DLD1 (cell line): ENCODE measurements around the gene TPX2.

Source experiments
- in situ Hi-C: cut with HindIII; loops from 2 replicates; pipeline ENCODE4 v1.10.0; 2017; ENCODE audit warnings: low sequenced_read_pairs

The TPX2 gene

GRCh38 chr20:31738729-31739549 is at the start of gene TPX2:
TPX2 (plus strand) TSS chr20:31739290; CDS start chr20:31757477, 18,187 bp downstream.
- in situ Hi-C loops: no loop called here

- in situ Hi-C loops: no loop called here
Measured at GRCh38 chr20:31690124-31690666, 48.9 kb upstream of the TPX2 start.

- in situ Hi-C loops: no loop called here
Measured at GRCh38 chr20:31691646-31692275, 47.3 kb upstream of the TPX2 start.

- in situ Hi-C loops: no loop called here
Measured at GRCh38 chr20:31693402-31693801, 45.7 kb upstream of the TPX2 start.

GRCh38 chr20:31693987-31694661 is 45.0 kb upstream of the TPX2 start:
- in situ Hi-C loops: no loop called here

- in situ Hi-C loops: no loop called here
Measured at GRCh38 chr20:31694842-31695593, 44.1 kb upstream of the TPX2 start.

GRCh38 chr20:31695849-31696804 is 43.0 kb upstream of the TPX2 start:
- in situ Hi-C loops: no loop called here

GRCh38 chr20:31698243-31698802 is 40.8 kb upstream of the TPX2 start:
- in situ Hi-C loops: no loop called here

GRCh38 chr20:31698803-31699718 is 40.0 kb upstream of the TPX2 start:
- in situ Hi-C loops: no loop called here

GRCh38 chr20:31699801-31700728 is 39.0 kb upstream of the TPX2 start:
- in situ Hi-C loops: no loop called here

- in situ Hi-C loops: no loop called here
Measured at GRCh38 chr20:31700747-31701146, 38.3 kb upstream of the TPX2 start.

GRCh38 chr20:31701591-31701990 is 37.5 kb upstream of the TPX2 start:
- in situ Hi-C loops: no loop called here

- in situ Hi-C loops: no loop called here
Measured at GRCh38 chr20:31704225-31705119, 34.6 kb upstream of the TPX2 start.

GRCh38 chr20:31705191-31705590 is 33.9 kb upstream of the TPX2 start:
- in situ Hi-C loops: no loop called here

GRCh38 chr20:31705598-31706597 is 33.2 kb upstream of the TPX2 start:
- in situ Hi-C loops: no loop called here
